Stimulated activated CD8-positive, alpha-beta memory T cell treated with anti-CD3 and anti-CD28 coated beads, Interleukin-2, amount 100 ng/mL, for 48 hours (primary cell): ENCODE results near the gene TGFB2.

Experiments
- DNase-seq, 2 donors: peaks; one replicate each; pipeline ENCODE4 v3.0.0-alpha.2; 2020; ENCODE audit warnings: low read depth in 2 of 2

Gene TGFB2

GRCh38 chr1:218332416-218332815 is 12.7 kb upstream of the TGFB2 start:
- DNase-seq = no peak

DNA sequence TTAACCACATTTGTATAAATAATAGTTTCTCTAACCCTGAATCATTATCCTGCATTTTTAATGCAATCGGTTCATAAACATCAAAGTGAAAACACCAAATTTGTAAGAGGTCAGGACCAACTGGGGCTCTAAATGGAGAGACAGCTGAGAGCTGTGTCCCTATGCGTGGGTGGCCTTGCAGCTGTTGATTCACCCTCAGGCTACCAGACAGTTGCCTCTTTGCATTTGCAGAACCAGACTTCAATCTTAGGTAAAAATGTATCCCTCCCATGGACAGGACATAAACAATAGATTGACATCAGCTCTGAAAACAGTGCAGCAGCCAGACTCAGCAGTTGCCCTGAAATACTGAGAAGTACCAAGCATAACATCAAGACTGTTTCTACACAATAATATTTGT is 8.8 kb upstream of the TGFB2 start:
- DNase-seq = no peak

- DNase-seq = no peak
Measured at GRCh38 chr1:218339267-218339831, 5.8 kb upstream of the TGFB2 start.

DNA sequence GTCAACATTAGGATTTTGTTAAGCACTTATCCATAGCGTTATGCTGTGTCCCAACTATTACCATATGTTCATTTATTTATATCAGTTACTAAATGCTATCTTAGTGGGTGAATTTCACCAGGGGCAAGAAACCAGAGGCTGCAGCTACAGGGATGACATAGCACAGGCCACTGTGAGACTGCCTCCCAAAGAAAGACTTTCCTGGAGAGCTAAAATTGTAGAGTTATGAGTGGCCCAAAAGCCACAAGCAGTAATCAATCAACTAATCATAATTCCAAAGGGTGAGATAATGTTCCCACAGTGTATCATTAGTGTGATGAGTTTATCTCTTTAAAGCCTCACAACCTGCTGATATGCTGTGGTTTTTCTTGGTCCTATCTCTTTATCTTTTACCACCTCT is 3.8 kb upstream of the TGFB2 start:
- DNase-seq = no peak

DNA sequence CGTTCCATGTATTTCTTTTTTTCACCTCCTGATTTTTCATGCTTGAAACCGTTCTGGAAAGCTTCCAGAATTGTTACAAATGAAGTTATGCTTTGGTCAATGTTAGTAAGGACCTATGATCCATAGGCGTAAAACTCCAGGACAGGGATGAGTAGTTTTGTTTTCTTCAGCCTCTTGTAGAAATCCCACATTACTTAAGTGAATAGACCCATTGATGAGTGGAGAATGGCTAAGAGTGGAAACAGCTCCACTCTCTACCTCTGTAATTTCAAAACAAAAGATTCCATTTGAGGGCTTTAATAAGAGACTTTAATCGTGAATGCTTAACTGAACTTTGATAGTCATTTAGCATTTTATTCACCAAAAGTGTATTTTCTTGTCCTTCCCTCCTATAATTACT is 3.0 kb upstream of the TGFB2 start:
- no peak for DNase-seq

DNA sequence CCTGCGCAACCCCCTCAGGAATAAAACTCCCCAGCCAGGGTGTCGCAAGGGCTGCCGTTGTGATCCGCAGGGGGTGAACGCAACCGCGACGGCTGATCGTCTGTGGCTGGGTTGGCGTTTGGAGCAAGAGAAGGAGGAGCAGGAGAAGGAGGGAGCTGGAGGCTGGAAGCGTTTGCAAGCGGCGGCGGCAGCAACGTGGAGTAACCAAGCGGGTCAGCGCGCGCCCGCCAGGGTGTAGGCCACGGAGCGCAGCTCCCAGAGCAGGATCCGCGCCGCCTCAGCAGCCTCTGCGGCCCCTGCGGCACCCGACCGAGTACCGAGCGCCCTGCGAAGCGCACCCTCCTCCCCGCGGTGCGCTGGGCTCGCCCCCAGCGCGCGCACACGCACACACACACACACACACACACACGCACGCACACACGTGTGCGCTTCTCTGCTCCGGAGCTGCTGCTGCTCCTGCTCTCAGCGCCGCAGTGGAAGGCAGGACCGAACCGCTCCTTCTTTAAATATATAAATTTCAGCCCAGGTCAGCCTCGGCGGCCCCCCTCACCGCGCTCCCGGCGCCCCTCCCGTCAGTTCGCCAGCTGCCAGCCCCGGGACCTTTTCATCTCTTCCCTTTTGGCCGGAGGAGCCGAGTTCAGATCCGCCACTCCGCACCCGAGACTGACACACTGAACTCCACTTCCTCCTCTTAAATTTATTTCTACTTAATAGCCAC is 696 bp downstream of the TGFB2 start:
- DNase-seq = peak in 1 of 2 donors; percentile 22

DNA sequence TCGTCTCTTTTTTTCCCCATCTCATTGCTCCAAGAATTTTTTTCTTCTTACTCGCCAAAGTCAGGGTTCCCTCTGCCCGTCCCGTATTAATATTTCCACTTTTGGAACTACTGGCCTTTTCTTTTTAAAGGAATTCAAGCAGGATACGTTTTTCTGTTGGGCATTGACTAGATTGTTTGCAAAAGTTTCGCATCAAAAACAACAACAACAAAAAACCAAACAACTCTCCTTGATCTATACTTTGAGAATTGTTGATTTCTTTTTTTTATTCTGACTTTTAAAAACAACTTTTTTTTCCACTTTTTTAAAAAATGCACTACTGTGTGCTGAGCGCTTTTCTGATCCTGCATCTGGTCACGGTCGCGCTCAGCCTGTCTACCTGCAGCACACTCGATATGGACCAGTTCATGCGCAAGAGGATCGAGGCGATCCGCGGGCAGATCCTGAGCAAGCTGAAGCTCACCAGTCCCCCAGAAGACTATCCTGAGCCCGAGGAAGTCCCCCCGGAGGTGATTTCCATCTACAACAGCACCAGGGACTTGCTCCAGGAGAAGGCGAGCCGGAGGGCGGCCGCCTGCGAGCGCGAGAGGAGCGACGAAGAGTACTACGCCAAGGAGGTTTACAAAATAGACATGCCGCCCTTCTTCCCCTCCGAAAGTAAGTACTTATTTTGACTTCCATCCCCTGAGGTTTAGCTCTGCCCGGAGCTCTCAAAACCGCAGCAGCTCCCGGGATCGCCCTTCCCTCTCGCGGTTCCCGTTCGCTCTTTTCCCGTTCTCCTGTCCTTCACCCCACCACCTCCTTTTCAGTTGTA is 1.5 kb downstream of the TGFB2 start:
- no peak for DNase-seq

- DNase-seq = no peak
Measured at GRCh38 chr1:218347336-218347722, 2.2 kb downstream of the TGFB2 start.

DNA sequence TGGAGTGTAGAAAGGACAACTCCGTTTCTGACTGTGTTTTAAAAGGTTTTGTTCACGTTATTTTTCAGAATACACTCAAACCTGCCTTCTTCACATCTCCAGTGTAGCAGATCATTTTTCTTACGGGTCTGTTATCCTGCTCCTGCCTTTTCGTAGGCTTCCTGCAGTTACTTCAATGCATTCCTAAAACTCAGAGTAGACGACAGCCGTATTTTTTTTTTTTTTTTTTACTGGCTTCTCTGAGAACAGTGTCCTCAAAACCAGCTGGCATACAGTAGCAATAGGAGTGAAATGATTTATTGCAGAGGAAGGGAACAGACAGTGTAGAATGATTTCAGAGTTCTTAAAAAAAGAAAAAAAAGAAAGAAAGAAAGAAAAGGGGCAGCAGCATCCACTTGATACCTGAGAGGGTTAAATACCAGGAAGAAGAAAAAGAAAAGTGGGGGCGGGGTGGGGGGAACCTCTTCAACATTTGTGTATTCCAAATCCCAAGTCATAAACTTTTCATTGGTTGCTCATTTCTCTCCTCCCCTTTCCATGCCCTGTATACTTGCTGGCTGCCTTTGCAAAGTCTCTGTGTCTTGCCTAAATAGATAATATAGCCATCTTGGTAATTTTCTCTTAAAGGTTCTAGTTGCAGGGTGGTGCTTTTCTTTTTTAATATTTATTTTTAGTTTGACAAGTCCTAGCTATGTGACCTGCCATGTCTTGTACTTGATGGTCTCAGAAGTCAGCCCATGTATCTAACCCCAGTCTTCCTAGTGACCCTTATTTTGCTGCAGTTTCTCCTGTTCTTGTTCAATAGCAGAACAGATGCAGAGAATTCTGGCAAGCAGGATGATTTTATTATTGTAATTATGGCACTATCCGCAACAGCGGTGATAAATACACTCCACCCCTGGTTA is 2.8 kb downstream of the TGFB2 start:
- no peak for DNase-seq

DNA sequence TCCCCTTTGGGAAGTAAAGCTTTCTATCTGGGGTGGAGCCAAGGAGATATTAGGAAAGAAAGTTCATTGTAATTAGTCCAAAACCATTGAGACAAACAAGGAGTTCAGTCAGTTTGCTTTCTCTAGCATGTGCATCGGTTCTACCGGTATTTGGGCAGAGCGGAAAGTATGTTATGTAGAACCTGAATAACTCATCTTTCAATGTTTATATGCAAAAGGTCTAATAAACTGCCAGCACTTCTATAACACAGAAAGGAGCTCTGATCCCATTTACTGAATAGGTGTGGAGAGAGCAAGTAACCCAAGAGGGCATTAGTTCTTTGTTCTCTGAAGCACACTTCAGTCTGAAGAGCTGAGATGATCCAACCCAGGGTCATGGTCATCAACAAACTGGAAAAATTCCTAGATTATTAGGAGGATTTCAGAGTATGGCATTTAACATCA is 3.5 kb downstream of the TGFB2 start:
- DNase-seq = no peak

GRCh38 chr1:218349348-218350034 is 4.4 kb downstream of the TGFB2 start:
- DNase-seq = no peak

- no peak for DNase-seq
Measured at GRCh38 chr1:218350035-218350525, 4.9 kb downstream of the TGFB2 start.

DNA sequence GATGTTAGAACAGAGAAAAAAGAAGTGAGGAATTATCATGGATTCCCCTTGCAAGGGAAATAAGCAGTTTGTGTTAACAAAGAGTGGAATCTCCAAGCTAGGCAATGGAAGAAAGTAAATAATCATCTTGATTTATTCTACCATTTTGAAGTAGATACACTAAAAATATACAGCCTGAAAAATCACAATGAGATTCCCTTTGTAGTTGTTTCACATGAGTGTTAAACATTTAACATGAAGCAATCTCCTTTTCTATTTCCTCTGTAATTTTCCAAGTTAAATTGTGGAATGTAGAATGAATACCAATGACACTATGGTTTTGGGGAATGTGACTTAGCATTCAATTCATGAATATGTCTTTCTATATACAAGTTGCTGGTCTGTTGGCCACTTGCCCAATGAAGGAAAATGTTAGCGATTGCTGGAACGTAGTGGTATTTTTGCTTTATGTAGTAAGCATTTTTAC is 5.7 kb downstream of the TGFB2 start:
- no peak for DNase-seq

DNA sequence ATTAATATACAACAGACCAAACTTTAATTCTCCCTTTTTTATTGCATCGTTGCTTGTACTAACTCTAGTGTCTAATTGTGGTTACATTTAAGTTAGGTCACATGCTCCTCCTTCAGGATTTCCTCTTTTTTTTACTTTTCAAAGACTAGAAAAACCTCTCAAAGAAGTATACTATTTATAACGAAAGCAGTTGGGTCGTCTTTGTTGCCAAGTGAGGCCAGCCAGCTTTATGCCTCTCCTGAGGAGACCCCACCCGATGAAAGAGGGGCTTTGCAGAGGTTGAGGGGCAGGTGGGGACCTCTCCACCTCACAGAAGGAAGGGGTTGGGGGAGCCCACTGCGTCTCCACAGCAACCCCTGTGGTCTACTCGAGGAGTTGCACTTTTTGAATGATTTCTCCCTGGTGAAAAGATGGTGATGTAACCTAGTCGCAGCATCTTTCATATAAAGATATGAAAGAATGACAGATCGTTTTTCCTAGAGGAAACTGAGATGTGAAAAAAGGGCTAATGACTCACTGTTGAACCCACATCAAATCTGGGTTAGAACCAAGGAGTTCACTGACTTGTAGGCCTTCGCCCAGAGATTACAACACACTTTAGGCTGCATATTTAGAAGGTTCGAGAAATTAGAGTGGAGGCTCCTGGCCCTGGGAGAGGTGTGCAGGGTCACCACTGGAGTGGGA is 6.4 kb downstream of the TGFB2 start:
- peak in 1 of 2 donors; percentile 13 for DNase-seq

- no peak for DNase-seq
Measured at GRCh38 chr1:218352075-218352438, 6.9 kb downstream of the TGFB2 start.

- DNase-seq = no peak
Measured at GRCh38 chr1:218353656-218354055, 8.5 kb downstream of the TGFB2 start.

DNA sequence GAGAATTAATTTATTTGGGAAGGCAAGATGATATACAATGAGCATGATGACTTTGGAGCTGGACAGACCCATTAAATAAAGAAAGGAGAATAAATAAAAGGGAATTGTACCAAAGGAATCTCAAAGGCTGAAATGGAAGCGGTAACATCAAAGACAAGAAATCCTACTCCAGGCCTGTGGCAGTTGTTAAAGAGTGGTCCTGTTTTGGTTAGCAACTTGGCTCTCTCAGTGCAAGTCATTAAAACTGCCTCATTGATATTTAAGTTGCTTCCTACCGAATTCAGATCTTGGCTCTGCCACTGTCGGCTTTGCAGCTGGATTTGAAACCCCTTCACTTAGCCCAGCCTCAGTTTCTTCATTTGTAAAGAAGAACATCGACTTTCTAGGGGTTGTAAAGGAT is 10.1 kb downstream of the TGFB2 start:
- no peak for DNase-seq

DNA sequence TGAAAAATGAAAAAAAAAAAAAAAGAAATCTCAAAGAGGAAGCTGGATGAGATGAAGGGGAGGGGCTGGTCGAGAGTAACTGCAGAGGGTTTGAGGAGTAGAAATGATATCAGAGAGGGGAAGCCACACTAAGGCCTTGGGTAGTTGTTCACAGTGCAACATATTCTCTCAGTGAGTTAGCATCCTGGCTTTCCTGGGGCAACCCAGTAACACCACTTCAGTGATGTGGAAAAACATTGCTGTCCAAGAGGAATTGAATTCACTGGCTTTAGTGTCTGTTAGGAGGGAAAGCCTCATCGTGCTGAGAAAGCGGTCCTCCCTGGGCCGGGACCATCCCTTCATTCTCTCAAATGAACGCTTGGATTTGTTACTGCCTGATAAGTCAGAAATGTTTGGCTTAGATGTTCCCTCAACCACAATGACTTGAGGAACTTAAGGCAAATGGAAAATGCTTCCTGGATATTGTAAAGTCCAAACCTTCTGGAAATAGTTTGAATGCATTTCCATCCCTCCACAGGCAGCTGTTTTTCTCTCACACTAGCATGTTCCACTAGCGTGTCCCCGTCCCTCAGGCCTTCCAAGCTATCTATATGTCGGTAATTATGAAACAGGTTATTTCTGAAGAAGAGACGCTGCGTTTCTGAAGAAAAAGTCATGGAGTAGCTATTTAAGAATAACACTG is 12.2 kb downstream of the TGFB2 start:
- DNase-seq = no peak

- no peak for DNase-seq
Measured at GRCh38 chr1:218357893-218358232, 12.7 kb downstream of the TGFB2 start.
